ENCODE results near the gene SLC22A2.

DNA sequence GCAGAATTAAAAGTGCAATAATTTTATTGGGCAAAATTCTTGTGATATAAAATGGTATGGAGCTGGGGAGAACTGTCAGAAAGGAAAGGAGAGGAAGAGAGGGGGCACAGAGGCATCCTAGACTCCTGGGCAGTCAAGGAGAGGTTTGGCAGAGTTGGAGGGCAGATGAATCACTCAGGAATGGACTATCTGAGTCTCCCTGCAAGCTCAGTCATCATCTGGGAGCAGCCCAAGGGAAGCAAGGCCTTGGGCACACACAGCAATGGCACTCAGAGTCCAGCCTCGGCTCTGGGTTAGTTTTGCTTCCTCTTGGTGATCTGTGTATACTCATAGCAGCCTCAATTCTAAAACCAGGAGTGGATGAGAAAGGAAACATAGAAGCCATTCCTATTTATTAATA lies 69.8 kb downstream of the SLC22A2 start:
- TF ChIP-seq CTCF (IDR thresholded peaks at IDR 0.05; ENCODE audit: low read depth, low read length, missing input control) (no peak), HNF4G (IDR thresholded peaks at IDR 0.05) (no peak), RAD21 (IDR thresholded peaks at IDR 0.05) (no peak), EGR1 (IDR thresholded peaks at IDR 0.05; ENCODE audit: low read depth in 2 of 2) (no peak)
- TF ChIP-seq, protein P1, sequence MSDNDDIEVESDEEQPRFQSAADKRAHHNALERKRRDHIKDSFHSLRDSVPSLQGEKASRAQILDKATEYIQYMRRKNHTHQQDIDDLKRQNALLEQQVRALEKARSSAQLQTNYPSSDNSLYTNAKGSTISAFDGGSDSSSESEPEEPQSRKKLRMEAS (IDR thresholded peaks at IDR 0.05), result no peak

Measured in liver (tissue), 3 donors.